ENCODE data around the gene EDNRB.
"Not testable (repeated sequence)": the region's sequence is repeated elsewhere in the genome, so short reads cannot be mapped to it uniquely, and the experiment has no call there.

The EDNRB gene

GRCh38 chr13:77860507-77860981 is 58.1 kb downstream of the EDNRB start:
- H3K9ac ChIP-seq (ENCODE audit: low read length in 5 of 5): no peak overlapping the region
- H3K27ac ChIP-seq (ENCODE audit: low read depth, low read length): no peak overlapping the region
- H3K9me3 ChIP-seq (ENCODE audit: control insufficient read depth in 5 of 5, low read length in 5 of 5): no peaks in the 10 kb centered on the region
- no peaks in the 10 kb centered on the region for H3K27me3 ChIP-seq (ENCODE audit: control insufficient read depth in 5 of 5, insufficient read depth in 4 of 5, low read length in 5 of 5)
- peaks cover 0 to 11% (median 4%) of the 10 kb centered on the region in 5 donors for H3K4me1 ChIP-seq (ENCODE audit: control insufficient read depth in 5 of 5, insufficient read depth in 5 of 5, low read length in 5 of 5)
- H3K4me3 ChIP-seq (ENCODE audit: low read depth in 1 of 5, low read length in 5 of 5): no peak overlapping the region
- H3K36me3 ChIP-seq (ENCODE audit: control insufficient read depth in 5 of 5, insufficient read depth in 5 of 5, low read length in 5 of 5): no peaks in the 10 kb centered on the region

GRCh38 chr13:77859450-77859849 is 59.2 kb downstream of the EDNRB start:
- H3K9ac ChIP-seq (ENCODE audit: low read length in 5 of 5): no peak overlapping the region
- H3K27me3 ChIP-seq (ENCODE audit: control insufficient read depth in 5 of 5, insufficient read depth in 4 of 5, low read length in 5 of 5): no peaks in the 10 kb centered on the region
- H3K4me3 ChIP-seq (ENCODE audit: low read depth in 1 of 5, low read length in 5 of 5): no peak overlapping the region
- no peaks in the 10 kb centered on the region for H3K36me3 ChIP-seq (ENCODE audit: control insufficient read depth in 5 of 5, insufficient read depth in 5 of 5, low read length in 5 of 5)
- peaks cover 0 to 7% (median 4%) of the 10 kb centered on the region in 5 donors for H3K4me1 ChIP-seq (ENCODE audit: control insufficient read depth in 5 of 5, insufficient read depth in 5 of 5, low read length in 5 of 5)
- H3K9me3 ChIP-seq (ENCODE audit: control insufficient read depth in 5 of 5, low read length in 5 of 5): no peaks in the 10 kb centered on the region
- H3K27ac ChIP-seq (ENCODE audit: low read depth, low read length): no peak overlapping the region

GRCh38 chr13:77857531-77858209 is 61.0 kb downstream of the EDNRB start:
- peaks cover 0 to 7% (median 4%) of the 10 kb centered on the region in 5 donors for H3K4me1 ChIP-seq (ENCODE audit: control insufficient read depth in 5 of 5, insufficient read depth in 5 of 5, low read length in 5 of 5)
- no peak overlapping the region for H3K27ac ChIP-seq (ENCODE audit: low read depth, low read length)
- no peaks in the 10 kb centered on the region for H3K27me3 ChIP-seq (ENCODE audit: control insufficient read depth in 5 of 5, insufficient read depth in 4 of 5, low read length in 5 of 5)
- H3K36me3 ChIP-seq (ENCODE audit: control insufficient read depth in 5 of 5, insufficient read depth in 5 of 5, low read length in 5 of 5): no peaks in the 10 kb centered on the region
- no peak overlapping the region for H3K4me3 ChIP-seq (ENCODE audit: low read depth in 1 of 5, low read length in 5 of 5)
- H3K9me3 ChIP-seq (ENCODE audit: control insufficient read depth in 5 of 5, low read length in 5 of 5): no peaks in the 10 kb centered on the region
- H3K9ac ChIP-seq (ENCODE audit: low read length in 5 of 5): no peak overlapping the region

DNA sequence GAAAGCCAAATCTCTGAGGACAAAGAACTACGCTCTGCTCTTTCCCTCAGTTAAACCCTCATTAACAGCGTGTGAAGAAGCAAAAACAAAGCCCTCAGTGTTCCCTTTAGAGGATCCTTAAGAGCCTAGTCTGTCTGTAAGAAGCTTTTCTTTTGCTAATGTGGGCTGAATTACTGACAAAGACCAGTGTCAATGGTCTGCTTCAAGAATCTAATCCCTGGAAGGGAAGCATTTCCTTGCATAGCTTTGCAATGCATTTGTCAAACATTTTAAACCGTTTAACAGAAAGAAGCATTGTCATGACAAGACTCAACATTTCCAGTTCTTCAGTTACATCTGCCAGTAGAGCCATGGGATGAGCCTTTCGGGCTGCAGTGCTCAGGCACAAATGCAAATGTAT is 64.9 kb downstream of the EDNRB start:
- Histone ChIP-seq H3K9me3 (ENCODE audit: control insufficient read depth in 5 of 5, low read length in 5 of 5) (no peaks in the 10 kb centered on the region), H3K9ac (ENCODE audit: low read length in 5 of 5) (no peak overlapping the region), H3K4me3 (ENCODE audit: low read depth in 1 of 5, low read length in 5 of 5) (no peak overlapping the region), H3K36me3 (ENCODE audit: control insufficient read depth in 5 of 5, insufficient read depth in 5 of 5, low read length in 5 of 5) (no peaks in the 10 kb centered on the region), H3K27me3 (ENCODE audit: control insufficient read depth in 5 of 5, insufficient read depth in 4 of 5, low read length in 5 of 5) (no peaks in the 10 kb centered on the region), H3K27ac (ENCODE audit: low read depth, low read length) (no peak overlapping the region), H3K4me1 (ENCODE audit: control insufficient read depth in 5 of 5, insufficient read depth in 5 of 5, low read length in 5 of 5) (no peaks in the 10 kb centered on the region)

DNA sequence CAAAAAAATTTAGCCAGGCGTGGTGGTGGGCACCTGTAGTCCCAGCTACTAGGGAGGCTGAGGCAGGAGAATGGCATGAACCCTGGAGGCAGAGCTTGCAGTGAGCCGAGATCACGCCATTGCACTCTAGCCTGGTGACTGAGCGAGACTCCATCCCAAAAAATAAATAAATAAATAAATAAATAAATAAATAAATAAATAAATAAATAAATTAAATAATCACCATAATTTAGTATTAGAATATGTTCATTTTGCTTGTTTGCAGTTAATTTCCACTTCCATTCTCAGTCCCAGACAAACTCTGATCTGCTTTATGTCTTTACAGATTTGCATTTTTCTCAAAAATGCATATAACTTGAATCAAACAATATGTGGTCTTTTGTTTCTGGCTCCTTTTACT is 70.6 kb downstream of the EDNRB start:
- H3K9me3 ChIP-seq (ENCODE audit: control insufficient read depth in 5 of 5, low read length in 5 of 5); H3K4me3 ChIP-seq (ENCODE audit: low read depth in 1 of 5, low read length in 5 of 5); H3K36me3 ChIP-seq (ENCODE audit: control insufficient read depth in 5 of 5, insufficient read depth in 5 of 5, low read length in 5 of 5); H3K27ac ChIP-seq (ENCODE audit: low read depth, low read length); H3K9ac ChIP-seq (ENCODE audit: low read length in 5 of 5); H3K27me3 ChIP-seq (ENCODE audit: control insufficient read depth in 5 of 5, insufficient read depth in 4 of 5, low read length in 5 of 5); H3K4me1 ChIP-seq (ENCODE audit: control insufficient read depth in 5 of 5, insufficient read depth in 5 of 5, low read length in 5 of 5): not testable (repeated sequence)

DNA sequence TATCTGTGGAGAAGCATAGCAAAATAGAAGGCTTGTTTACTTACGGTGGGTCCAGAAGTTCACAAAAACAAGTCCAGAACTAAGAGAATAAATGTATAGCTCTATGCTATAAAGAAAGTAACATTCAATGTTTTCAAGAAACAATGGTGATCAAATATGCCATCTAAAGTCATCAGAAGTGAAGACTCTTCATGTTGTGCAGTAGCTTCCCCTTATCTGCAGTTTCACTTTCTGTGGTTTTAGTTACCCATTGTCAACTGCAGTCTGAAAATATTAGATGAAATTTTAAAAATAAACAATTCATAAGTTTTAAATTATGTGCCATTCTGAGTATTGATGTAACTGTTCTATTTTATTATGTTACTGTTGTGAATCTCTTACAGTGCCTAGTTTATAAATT is 72.5 kb downstream of the EDNRB start:
- no peaks in the 10 kb centered on the region for H3K9me3 ChIP-seq (ENCODE audit: control insufficient read depth in 5 of 5, low read length in 5 of 5)
- no peak overlapping the region for H3K4me3 ChIP-seq (ENCODE audit: low read depth in 1 of 5, low read length in 5 of 5)
- no peaks in the 10 kb centered on the region for H3K4me1 ChIP-seq (ENCODE audit: control insufficient read depth in 5 of 5, insufficient read depth in 5 of 5, low read length in 5 of 5)
- no peaks in the 10 kb centered on the region for H3K36me3 ChIP-seq (ENCODE audit: control insufficient read depth in 5 of 5, insufficient read depth in 5 of 5, low read length in 5 of 5)
- H3K27me3 ChIP-seq (ENCODE audit: control insufficient read depth in 5 of 5, insufficient read depth in 4 of 5, low read length in 5 of 5): no peaks in the 10 kb centered on the region
- no peak overlapping the region for H3K9ac ChIP-seq (ENCODE audit: low read length in 5 of 5)
- H3K27ac ChIP-seq (ENCODE audit: low read depth, low read length): no peak overlapping the region

Data from subcutaneous abdominal adipose tissue (tissue), 5 donors.